GM19193 (cell line): ENCODE data around the gene OSGEP.
A peak's percentile ranks its signal among the peaks of the same experiment; 100 is the strongest.

Experiments used
- POLR2A ChIP-seq: IDR thresholded peaks from 4 replicates; pipeline ENCODE4 v1.6.1; 2011; ENCODE audit not compliant: insufficient read depth, insufficient read length; ENCODE audit errors: extremely low read depth

The OSGEP gene

DNA sequence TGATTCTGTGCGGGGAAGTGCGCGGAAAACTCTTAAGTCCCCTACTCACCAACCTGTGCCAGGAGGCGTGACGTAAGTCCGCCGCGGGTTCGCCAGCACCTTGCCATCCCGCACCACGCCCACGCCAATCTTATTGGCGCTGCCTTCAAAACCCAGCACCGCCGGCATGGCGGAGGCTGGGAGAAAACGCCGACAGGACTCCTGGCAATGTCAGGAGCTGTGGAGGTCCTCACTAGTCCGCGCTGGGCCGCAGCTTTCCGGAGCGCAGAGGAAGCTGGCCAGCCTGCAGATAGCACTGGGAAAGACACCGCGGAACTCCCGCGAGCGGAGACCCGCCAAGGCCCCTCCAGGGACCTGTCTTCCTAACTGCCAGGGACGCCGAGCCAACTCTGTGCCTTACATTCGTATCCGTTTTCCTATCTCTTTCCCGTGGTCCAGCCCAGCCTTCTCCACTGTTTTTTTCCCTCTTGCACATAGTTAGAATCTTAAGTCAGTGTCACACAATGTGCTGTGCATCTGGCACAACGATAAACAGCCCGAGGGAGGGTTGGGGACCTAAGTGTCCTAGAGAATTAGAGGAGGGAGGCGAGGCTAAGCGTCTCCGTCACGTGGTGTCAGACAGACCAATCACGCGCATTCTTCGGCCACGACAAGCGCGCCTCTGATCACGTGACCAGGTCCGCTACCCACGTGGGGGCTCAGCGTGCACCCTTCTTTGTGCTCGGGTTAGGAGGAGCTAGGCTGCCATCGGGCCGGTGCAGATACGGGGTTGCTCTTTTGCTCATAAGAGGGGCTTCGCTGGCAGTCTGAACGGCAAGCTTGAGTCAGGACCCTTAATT, at the start of gene OSGEP, which contains the start of gene APEX1:
OSGEP (minus strand) TSS at position 297 of the 839 bp plus-strand sequence; CDS start at position 168, 129 bp downstream.
APEX1 (plus strand) TSS at position 711 of the 839 bp plus-strand sequence. CDS start 420 bp downstream, outside the sequence.
- TF ChIP-seq POLR2A: peak; percentile 85

GRCh38 chr14:20503898-20504297, 49.3 kb upstream of the OSGEP start:
- TF ChIP-seq POLR2A: no peak

DNA sequence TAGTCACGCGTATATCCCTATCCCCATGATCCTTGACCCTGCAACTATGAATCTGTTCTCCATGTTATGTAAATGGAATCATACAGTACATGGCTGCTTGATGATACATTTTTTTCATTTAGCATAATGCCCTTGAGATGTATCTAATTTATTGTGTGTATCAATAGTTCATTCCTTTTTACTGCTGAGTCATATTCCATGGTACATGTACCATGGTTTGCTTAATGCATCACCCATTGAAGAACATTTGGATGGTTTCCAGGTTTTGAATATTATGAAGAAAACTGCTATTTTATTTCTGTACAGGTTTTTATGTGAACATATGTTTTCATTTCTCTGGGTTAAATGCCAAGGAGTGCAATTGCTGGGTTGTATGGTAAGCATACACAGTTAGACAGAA, 46.7 kb upstream of the OSGEP start:
- no peak for TF ChIP-seq POLR2A

DNA sequence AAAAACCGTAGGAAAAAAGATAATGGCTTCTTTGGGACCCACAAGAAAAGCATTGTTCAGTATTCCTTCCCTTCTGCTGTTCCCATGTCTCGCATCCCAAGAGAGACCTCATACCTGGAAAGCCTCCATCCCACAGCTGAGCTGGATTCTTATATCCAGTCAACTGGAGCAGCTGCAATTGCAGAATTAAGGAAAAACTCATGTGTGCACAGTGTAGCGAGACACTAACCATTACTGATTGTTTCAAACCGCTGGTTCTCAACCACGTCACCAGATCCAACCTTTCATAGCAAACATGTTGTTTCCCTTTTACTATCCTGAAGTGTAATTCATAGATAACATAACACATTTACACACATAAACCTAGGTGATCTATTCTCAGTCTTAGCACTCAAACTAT, 45.3 kb upstream of the OSGEP start:
- TF ChIP-seq POLR2A: no peak

- TF ChIP-seq POLR2A: no peak
Observed at GRCh38 chr14:20499108-20499507, 44.5 kb upstream of the OSGEP start.

DNA sequence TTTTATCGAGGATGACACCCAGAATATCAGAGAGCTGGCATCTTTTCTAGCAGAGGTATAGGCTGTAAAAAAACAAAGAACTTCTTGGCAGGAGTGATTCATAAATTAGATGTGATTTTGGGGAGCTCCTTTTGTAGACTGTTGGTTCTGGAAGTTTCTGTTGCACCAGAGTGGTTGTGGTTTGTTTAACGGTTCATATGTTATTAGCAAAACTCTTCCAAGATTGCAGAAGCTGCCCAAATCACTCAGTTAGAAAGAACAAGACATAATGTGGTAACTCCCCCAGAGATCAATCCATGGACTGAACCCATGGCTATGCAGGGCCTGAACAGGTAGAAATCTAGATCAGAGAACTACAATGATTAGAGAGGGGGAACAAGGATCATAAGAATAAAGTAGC, 44.0 kb upstream of the OSGEP start:
- TF ChIP-seq POLR2A: no peak

DNA sequence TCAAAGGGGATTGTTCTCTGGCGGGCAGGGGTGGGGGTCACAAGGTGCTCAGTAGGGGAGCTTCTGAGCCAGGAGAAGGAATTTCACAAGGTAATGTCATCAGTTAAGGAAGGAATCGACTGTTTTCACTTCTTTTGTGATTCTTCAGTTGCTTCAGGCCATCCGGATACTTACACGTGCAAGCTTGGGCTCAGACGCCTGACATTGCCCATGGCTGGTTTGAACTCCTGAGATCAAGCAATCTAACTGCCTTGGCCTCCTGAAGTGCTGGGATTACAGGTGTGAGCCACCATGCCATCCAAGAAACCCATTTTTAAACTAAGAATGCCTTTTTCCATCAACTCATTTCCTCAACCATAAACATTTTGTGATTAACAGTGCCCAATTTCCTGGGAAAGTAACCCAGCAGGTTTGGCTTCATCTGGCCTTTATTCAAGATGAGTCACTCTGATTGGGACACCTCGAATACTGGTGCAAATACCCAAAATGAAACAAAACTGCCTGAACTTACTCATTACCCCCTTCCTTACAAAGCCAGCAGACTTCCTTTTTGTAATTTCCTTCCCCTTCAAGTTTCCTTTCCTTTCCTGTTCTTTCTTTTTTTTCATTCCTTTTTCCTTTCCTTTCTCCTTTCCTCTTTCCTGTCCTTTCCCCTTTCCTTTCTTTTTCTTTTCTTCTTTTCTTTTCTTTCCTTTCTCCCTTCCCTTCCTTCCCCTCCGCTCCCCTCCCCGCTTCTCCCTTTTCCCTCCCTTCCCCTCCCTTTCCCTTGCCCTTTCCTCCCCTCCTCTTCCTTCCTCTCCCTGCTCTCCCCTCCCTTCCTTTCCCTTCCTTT, 40.5 kb upstream of the OSGEP start:
- no peak for TF ChIP-seq POLR2A

DNA sequence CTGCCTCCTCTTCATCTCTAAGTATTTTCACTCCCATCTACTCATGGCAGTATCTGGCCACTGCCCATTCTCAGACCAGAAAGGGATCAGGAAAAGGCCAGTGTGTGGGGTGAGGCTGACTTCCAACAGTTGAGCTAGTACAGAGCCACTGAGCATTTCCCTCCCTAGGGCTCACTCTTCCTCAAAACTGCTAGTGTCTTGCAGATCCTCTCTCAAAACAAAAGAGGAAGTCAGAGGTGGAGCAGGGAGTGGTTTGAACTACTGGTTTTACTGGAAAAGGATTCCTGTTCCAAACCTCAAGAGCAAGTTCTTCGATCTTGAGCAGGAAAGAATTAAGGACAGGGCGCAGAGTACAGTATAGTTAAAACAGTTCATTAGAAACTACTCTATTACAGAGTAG, 39.0 kb upstream of the OSGEP start:
- TF ChIP-seq POLR2A: no peak

GRCh38 chr14:20492486-20492885, 37.9 kb upstream of the OSGEP start:
- no peak for TF ChIP-seq POLR2A

GRCh38 chr14:20490563-20490962, 36.0 kb upstream of the OSGEP start:
- no peak for TF ChIP-seq POLR2A

- TF ChIP-seq POLR2A: no peak
Observed at GRCh38 chr14:20489093-20489994, 34.7 kb upstream of the OSGEP start.

DNA sequence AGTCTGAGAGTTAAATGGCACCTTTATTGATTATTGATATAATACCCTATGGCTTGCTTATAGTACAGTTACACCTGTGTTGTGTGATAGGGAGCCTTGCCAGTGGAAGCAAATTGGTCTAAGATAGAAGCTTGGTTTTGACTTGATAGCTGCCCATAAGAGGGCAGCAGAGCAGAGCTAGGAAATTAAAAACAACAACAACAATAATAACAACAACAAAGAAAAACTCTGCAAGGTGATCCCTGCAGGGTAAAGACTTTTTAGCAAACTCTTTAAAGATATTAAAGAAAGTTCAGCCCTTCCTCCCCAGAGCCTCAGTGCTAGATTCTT, 32.7 kb upstream of the OSGEP start:
- no peak for TF ChIP-seq POLR2A

DNA sequence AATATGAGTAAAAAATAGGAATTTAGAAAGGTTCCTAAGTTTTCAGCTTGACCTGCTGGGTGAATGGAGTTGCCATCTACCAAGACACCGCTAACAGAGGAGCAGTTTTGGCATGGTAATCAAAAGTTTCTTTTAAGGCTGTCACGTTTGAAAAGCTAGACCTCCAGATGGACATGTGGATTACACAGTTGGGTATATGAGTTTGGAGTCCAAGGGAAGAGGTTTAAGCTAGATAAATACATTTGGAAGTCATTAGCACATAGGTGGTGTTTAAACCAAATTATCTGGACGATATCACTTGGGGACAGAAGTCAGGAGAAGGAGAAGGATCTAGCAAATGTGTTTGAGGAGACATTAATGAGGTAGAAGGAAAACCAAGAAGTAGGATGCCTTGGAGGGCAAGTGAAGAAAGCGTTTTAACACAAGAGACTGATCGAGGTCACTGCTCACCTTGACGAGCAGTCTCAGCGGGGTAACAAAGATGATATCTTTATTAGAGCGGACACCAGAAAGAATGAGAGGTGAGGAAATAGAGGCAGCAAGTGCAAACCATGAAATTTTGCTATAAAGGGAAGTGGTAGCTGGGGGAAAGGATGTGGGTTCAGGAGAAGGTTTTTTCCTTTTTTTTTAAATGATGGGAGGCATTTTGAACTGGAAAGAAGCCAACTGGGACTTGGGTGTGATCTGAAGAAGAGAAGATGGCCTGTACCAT, 32.2 kb upstream of the OSGEP start:
- no peak for TF ChIP-seq POLR2A

GRCh38 chr14:20485900-20486299, 31.3 kb upstream of the OSGEP start:
- no peak for TF ChIP-seq POLR2A
